Mucosa of rectum (tissue), 2 donors: ENCODE results near the gene MRPL33.

Experiments used
- H3K27ac ChIP-seq, 2 donors: one replicate each; pipeline ENCODE4 v1.7.0; 2013; ENCODE audit warnings: inconsistent platforms in 2 of 2, low read depth in 2 of 2, low read length in 2 of 2
- H3K27me3 ChIP-seq, 2 donors: one replicate each; pipeline ENCODE4 v1.7.0; 2013; ENCODE audit warnings: low read length in 2 of 2; ENCODE audit not compliant: control insufficient read depth in 2 of 2, insufficient read depth in 2 of 2
- H3K36me3 ChIP-seq, 2 donors: one replicate each; pipeline ENCODE4 v1.7.0; 2013; ENCODE audit warnings: low read length in 2 of 2; ENCODE audit not compliant: control insufficient read depth in 2 of 2, insufficient read depth in 2 of 2
- H3K4me1 ChIP-seq, 2 donors: one replicate each; pipeline ENCODE4 v1.7.0; 2013; ENCODE audit warnings: low read length in 2 of 2, mild to moderate bottlenecking in 1 of 2; ENCODE audit not compliant: control insufficient read depth in 2 of 2, insufficient read depth in 2 of 2
- H3K4me3 ChIP-seq, 2 donors: one replicate each; pipeline ENCODE4 v1.7.0; 2013; ENCODE audit warnings: low read length in 2 of 2
- H3K9ac ChIP-seq, 2 donors: one replicate each; pipeline ENCODE4 v1.7.0; 2013; ENCODE audit warnings: low read length in 2 of 2, low read depth in 1 of 2, mild to moderate bottlenecking in 1 of 2
- H3K9me3 ChIP-seq, 2 donors: one replicate each; pipeline ENCODE4 v1.7.0; 2013; ENCODE audit warnings: low read length in 2 of 2; ENCODE audit not compliant: control insufficient read depth in 2 of 2
- donor health status: healthy.
- donor health status: Normal muscosa, but diverticular disease.

Gene MRPL33

GRCh38 chr2:27773959-27774358 is 2.4 kb downstream of the MRPL33 start:
- H3K9ac ChIP-seq: no peak overlapping the region
- no peaks in the 10 kb centered on the region for H3K9me3 ChIP-seq
- H3K36me3 ChIP-seq: peaks cover 9% of the 10 kb centered on the region in 2 donors
- H3K4me3 ChIP-seq: no peak overlapping the region
- peaks cover 13 to 15% of the 10 kb centered on the region in 2 donors for H3K4me1 ChIP-seq
- no peak overlapping the region for H3K27ac ChIP-seq
- H3K27me3 ChIP-seq: no peaks in the 10 kb centered on the region

- H3K4me3 ChIP-seq: no peak overlapping the region
- H3K27me3 ChIP-seq: no peaks in the 10 kb centered on the region
- H3K27ac ChIP-seq: no peak overlapping the region
- peaks cover 12 to 13% of the 10 kb centered on the region in 2 donors for H3K4me1 ChIP-seq
- no peak overlapping the region for H3K9ac ChIP-seq
- no peaks in the 10 kb centered on the region for H3K9me3 ChIP-seq
- peaks cover 14 to 16% of the 10 kb centered on the region in 2 donors for H3K36me3 ChIP-seq
Observed at GRCh38 chr2:27776097-27776496, 4.6 kb downstream of the MRPL33 start.

GRCh38 chr2:27776696-27777095 is 5.2 kb downstream of the MRPL33 start:
- Histone ChIP-seq H3K9me3 (no peaks in the 10 kb centered on the region), H3K4me1 (peaks cover 10 to 13% of the 10 kb centered on the region in 2 donors), H3K4me3 (no peak overlapping the region), H3K27ac (no peak overlapping the region), H3K9ac (no peak overlapping the region), H3K27me3 (no peaks in the 10 kb centered on the region), H3K36me3 (peaks cover 14 to 16% of the 10 kb centered on the region in 2 donors)

- no peaks in the 10 kb centered on the region for H3K4me1 ChIP-seq
- no peak overlapping the region for H3K27ac ChIP-seq
- no peak overlapping the region for H3K4me3 ChIP-seq
- H3K9ac ChIP-seq: no peak overlapping the region
- H3K9me3 ChIP-seq: no peaks in the 10 kb centered on the region
- peaks cover 12 to 14% of the 10 kb centered on the region in 2 donors for H3K36me3 ChIP-seq
- no peaks in the 10 kb centered on the region for H3K27me3 ChIP-seq
Observed at GRCh38 chr2:27779417-27780055, 8.0 kb downstream of the MRPL33 start.

- Histone ChIP-seq H3K9ac (no peak overlapping the region), H3K4me1 (no peaks in the 10 kb centered on the region), H3K36me3 (peaks cover 5 to 7% of the 10 kb centered on the region in 2 donors), H3K27me3 (no peaks in the 10 kb centered on the region), H3K27ac (no peak overlapping the region), H3K9me3 (no peaks in the 10 kb centered on the region), H3K4me3 (no peak overlapping the region)
Observed at GRCh38 chr2:27781496-27781895, 10.0 kb downstream of the MRPL33 start.

GRCh38 chr2:27782701-27783100 is 11.2 kb downstream of the MRPL33 start:
- Histone ChIP-seq H3K9ac (no peak overlapping the region), H3K36me3 (peaks cover 5 to 7% of the 10 kb centered on the region in 2 donors), H3K9me3 (no peaks in the 10 kb centered on the region), H3K4me1 (no peaks in the 10 kb centered on the region), H3K27me3 (no peaks in the 10 kb centered on the region), H3K27ac (no peak overlapping the region), H3K4me3 (no peak overlapping the region)

- Histone ChIP-seq H3K9me3 (no peaks in the 10 kb centered on the region), H3K9ac (no peak overlapping the region), H3K36me3 (no peaks in the 10 kb centered on the region)
Observed at GRCh38 chr2:27790796-27791195, 19.3 kb downstream of the MRPL33 start.

GRCh38 chr2:27792759-27793158 is 21.2 kb downstream of the MRPL33 start:
- no peaks in the 10 kb centered on the region for H3K27me3 ChIP-seq
- no peak overlapping the region for H3K9ac ChIP-seq
- H3K4me3 ChIP-seq: no peak overlapping the region
- H3K9me3 ChIP-seq: no peaks in the 10 kb centered on the region
- H3K27ac ChIP-seq: peak overlapping the region in 1 of 2 donors; percentile 33
- H3K36me3 ChIP-seq: no peaks in the 10 kb centered on the region
- peaks cover 0 to 5% of the 10 kb centered on the region in 2 donors for H3K4me1 ChIP-seq

More at GRCh38 chr2:27790796-27791195, 19.3 kb downstream of the MRPL33 start:
- Histone ChIP-seq H3K4me1 (peaks cover 0 to 5% of the 10 kb centered on the region in 2 donors), H3K27me3 (no peaks in the 10 kb centered on the region), H3K27ac (no peak overlapping the region), H3K4me3 (no peak overlapping the region)

- Histone ChIP-seq H3K27ac (peak overlapping the region; percentile 13 to 27), H3K36me3 (no peaks in the 10 kb centered on the region), H3K27me3 (no peaks in the 10 kb centered on the region), H3K9ac (no peak overlapping the region), H3K4me1 (peaks cover 0 to 5% of the 10 kb centered on the region in 2 donors), H3K9me3 (no peaks in the 10 kb centered on the region), H3K4me3 (no peak overlapping the region)
Observed at GRCh38 chr2:27795093-27795834, 23.7 kb downstream of the MRPL33 start.

- peak overlapping the region in 1 of 2 donors; percentile 27 for H3K27ac ChIP-seq
- H3K4me3 ChIP-seq: no peak overlapping the region
- no peak overlapping the region for H3K9ac ChIP-seq
- no peaks in the 10 kb centered on the region for H3K9me3 ChIP-seq
- peaks cover 0 to 5% of the 10 kb centered on the region in 2 donors for H3K4me1 ChIP-seq
- H3K27me3 ChIP-seq: no peaks in the 10 kb centered on the region
- no peaks in the 10 kb centered on the region for H3K36me3 ChIP-seq
Observed at GRCh38 chr2:27795868-27796277, 24.4 kb downstream of the MRPL33 start.
